H1 (cell line): Measurements from ENCODE around the gene PNPLA3. TPM values are rescaled to one million over a fixed set of nuclear protein-coding genes. Genes with fewer than 3 reads are reported as not detected.

ENCODE experiments used
- CTCF ChIA-PET: fragments of 300-600 bp; sonication (Branson Sonifier 250); formaldehyde crosslinking; loops from one replicate; lab custom pipeline; 2021; ENCODE audit not compliant: partially characterized antibody; lab: Charles Lee
- POLR2A ChIA-PET: fragments of 300-600 bp; sonication (Branson Sonifier 250); formaldehyde crosslinking; loops from one replicate; lab custom pipeline; 2021; ENCODE audit warnings: inconsistent platforms; ENCODE audit not compliant: partially characterized antibody; lab: Charles Lee
- DNase-seq, 2 experiments: peaks; one replicate each; pipeline versions ENCODE4 v3.0.0 to v3.0.0-alpha.2; 2010 to 2022; ENCODE audit warnings: low spot score in 2 of 2, low read depth in 1 of 2, mixed read lengths in 1 of 2
- FAIRE-seq: peaks from 2 replicates; lab custom pipeline; 2011; peaks lifted over from hg19 to GRCh38; lab: Jason Lieb, UNC
- H2AFZ ChIP-seq: 2 replicates; pipeline ENCODE4 v1.8.1; 2012; ENCODE audit warnings: low read length, inconsistent platforms
- H2AK5ac ChIP-seq: 2 replicates; pipeline ENCODE4 v1.6.1; 2013; ENCODE audit warnings: low read depth, low read length
- H2BK120ac ChIP-seq: replicated peaks from 2 replicates; pipeline ENCODE3; 2013; ENCODE audit warnings: low read depth, low read length, inconsistent platforms
- H2BK12ac ChIP-seq: 2 replicates; pipeline ENCODE4 v1.6.1; 2013; ENCODE audit warnings: low read depth, low read length
- H2BK15ac ChIP-seq: 2 replicates; pipeline ENCODE4 v1.6.1; 2013; ENCODE audit warnings: low read length
- H2BK20ac ChIP-seq: 2 replicates; pipeline ENCODE4 v1.6.1; 2013; ENCODE audit warnings: low read length
- H2BK5ac ChIP-seq: 2 replicates; pipeline ENCODE4 v1.6.1; 2013; ENCODE audit warnings: low read depth, low read length
- H3K14ac ChIP-seq: 2 replicates; pipeline ENCODE4 v1.6.1; 2013; ENCODE audit warnings: inconsistent platforms; ENCODE audit not compliant: insufficient read length
- H3K18ac ChIP-seq: 2 replicates; pipeline ENCODE4 v1.6.1; 2013; ENCODE audit warnings: low read length; ENCODE audit errors: extremely low read depth
- H3K23ac ChIP-seq: 2 replicates; pipeline ENCODE4 v1.6.1; 2013; ENCODE audit warnings: inconsistent platforms; ENCODE audit not compliant: insufficient read length
- H3K23me2 ChIP-seq: 2 replicates; pipeline ENCODE4 v1.6.1; 2013; ENCODE audit warnings: low read depth, low read length
- H3K27ac ChIP-seq: 2 replicates; pipeline ENCODE4 v1.6.1; 2011; ENCODE audit warnings: low read depth, low read length, inconsistent platforms
- H3K27me3 ChIP-seq, 4 experiments: replicated peaks in 1 of 4; 1 replicate in 1 of 4; 2 replicates in 3 of 4; pipeline versions ENCODE4 v1.6.1 to v1.8.1; 2011 to 2013; ENCODE audit warnings: low read length in 3 of 4, mild to moderate bottlenecking in 3 of 4, inconsistent platforms in 2 of 4, mixed read lengths in 2 of 4, moderate library complexity in 1 of 4; ENCODE audit not compliant: control insufficient read depth in 3 of 4, insufficient read depth in 3 of 4; ENCODE audit errors: extremely low read depth in 1 of 4
- H3K36me3 ChIP-seq, 4 experiments: 2 replicates each; pipeline versions ENCODE4 v1.6.1 to v1.8.1; 2011 to 2013; ENCODE audit warnings: mild to moderate bottlenecking in 4 of 4, low read length in 3 of 4, moderate library complexity in 2 of 4, control low read depth in 1 of 4, inconsistent platforms in 1 of 4; ENCODE audit not compliant: insufficient read depth in 4 of 4, control insufficient read depth in 2 of 4
- H3K4ac ChIP-seq: replicated peaks from 2 replicates; pipeline ENCODE3; 2013; ENCODE audit warnings: low read length, low read depth, mixed read lengths, inconsistent platforms; ENCODE audit not compliant: insufficient read length
- H3K4me1 ChIP-seq, 4 experiments: replicated peaks in 1 of 4; 1 replicate in 1 of 4; 2 replicates in 3 of 4; pipeline versions ENCODE4 v1.6.1 to v1.8.1; 2011 to 2013; ENCODE audit warnings: low read length in 3 of 4, inconsistent platforms in 2 of 4, mixed read lengths in 1 of 4; ENCODE audit not compliant: insufficient read depth in 4 of 4, control insufficient read depth in 3 of 4
- H3K4me2 ChIP-seq, 2 experiments: 2 replicates each; pipeline versions ENCODE4 v1.6.1 to v1.8.1; 2011 to 2013; ENCODE audit warnings: low read depth in 2 of 2, low read length in 2 of 2, control low read depth in 1 of 2, inconsistent platforms in 1 of 2, mild to moderate bottlenecking in 1 of 2; ENCODE audit not compliant: insufficient read depth in 1 of 2
- H3K4me3 ChIP-seq, 4 experiments: fragments of 200-600, 300-600 bp in 1 of 4; sonication (generic), shearing (Covaris generic), sonication (Bioruptor Twin) in 1 of 4; 2 replicates each; pipeline versions ENCODE4 v1.5.1 to v1.8.1; 2011 to 2016; ENCODE audit warnings: low read length in 4 of 4, low read depth in 3 of 4, control low read depth in 2 of 4, inconsistent platforms in 2 of 4, mild to moderate bottlenecking in 2 of 4, mixed read lengths in 1 of 4, moderate library complexity in 1 of 4; ENCODE audit not compliant: insufficient read depth in 2 of 4; ENCODE audit errors: extremely low read depth in 1 of 4
- H3K56ac ChIP-seq: replicated peaks from 2 replicates; pipeline ENCODE3; 2013; ENCODE audit warnings: low read depth, mild to moderate bottlenecking, mixed read lengths, low read length, inconsistent platforms; ENCODE audit not compliant: insufficient read length
- H3K79me1 ChIP-seq: 2 replicates; pipeline ENCODE4 v1.6.1; 2013; ENCODE audit warnings: low read depth, low read length, control low read depth
- H3K79me2 ChIP-seq, 2 experiments: 2 replicates each; pipeline versions ENCODE4 v1.6.1 to v1.8.1; 2012 to 2013; ENCODE audit warnings: low read length in 2 of 2, mild to moderate bottlenecking in 2 of 2, inconsistent platforms in 1 of 2; ENCODE audit not compliant: insufficient read depth in 2 of 2, control insufficient read depth in 1 of 2
- H3K9ac ChIP-seq, 4 experiments: replicated peaks in 1 of 4; 1 replicate in 1 of 4; 2 replicates in 3 of 4; pipeline versions ENCODE4 v1.6.1 to v1.8.1; 2011 to 2013; ENCODE audit warnings: low read depth in 3 of 4, low read length in 3 of 4, control low read depth in 2 of 4, mild to moderate bottlenecking in 2 of 4, moderate library complexity in 2 of 4, inconsistent platforms in 1 of 4; ENCODE audit errors: extremely low read depth in 1 of 4
- H3K9me3 ChIP-seq, 2 experiments: 2 replicates each; pipeline versions ENCODE4 v1.6.1 to v1.8.1; 2012 to 2013; ENCODE audit warnings: mild to moderate bottlenecking in 2 of 2, moderate library complexity in 2 of 2, control low read depth in 1 of 2, inconsistent platforms in 1 of 2, low read depth in 1 of 2, low read length in 1 of 2, mixed read lengths in 1 of 2; ENCODE audit not compliant: insufficient read depth in 2 of 2
- H4K20me1 ChIP-seq, 2 experiments: replicated peaks in 1 of 2; 2 replicates each; pipeline versions ENCODE3 to v1.8.1; 2011 to 2013; ENCODE audit warnings: inconsistent platforms in 2 of 2, low read length in 2 of 2, mild to moderate bottlenecking in 1 of 2; ENCODE audit not compliant: insufficient read depth in 2 of 2, control insufficient read depth in 1 of 2
- H4K5ac ChIP-seq: 2 replicates; pipeline ENCODE4 v1.6.1; 2013; ENCODE audit warnings: low read length, low read depth, mixed read lengths, inconsistent platforms; ENCODE audit not compliant: insufficient read length
- H4K8ac ChIP-seq: 2 replicates; pipeline ENCODE4 v1.8.0; 2013; ENCODE audit warnings: mild to moderate bottlenecking, moderate library complexity, low read length, inconsistent platforms; ENCODE audit not compliant: insufficient read depth; ENCODE audit errors: extremely low read depth
- H4K91ac ChIP-seq: replicated peaks from 2 replicates; pipeline ENCODE3; 2013; ENCODE audit warnings: low read length, mixed read lengths, inconsistent platforms; ENCODE audit not compliant: insufficient read length
- ATF3 ChIP-seq: IDR thresholded peaks from 2 replicates; pipeline ENCODE4 v1.6.1; 2011; ENCODE audit warnings: low read depth, mild to moderate bottlenecking, low read length; ENCODE audit not compliant: insufficient read depth
- CEBPB ChIP-seq: IDR thresholded peaks from 2 replicates; pipeline ENCODE4 v1.6.1; 2012; ENCODE audit warnings: low read depth, low read length
- CHD2 ChIP-seq: IDR thresholded peaks from 2 replicates; pipeline ENCODE4 v1.6.1; 2012; ENCODE audit warnings: low read length, improper control_type of control experiment
- FOSL1 ChIP-seq: IDR thresholded peaks from 2 replicates; pipeline ENCODE4 v1.6.1; 2011; ENCODE audit warnings: mild to moderate bottlenecking, low read depth, low read length, moderate library complexity; ENCODE audit not compliant: insufficient read depth
- POLR2A ChIP-seq, 2 experiments: IDR thresholded peaks; 1 replicate in 1 of 2; 2 replicates in 1 of 2; pipeline ENCODE4 v1.6.1; 2011; ENCODE audit warnings: low read depth in 2 of 2, low read length in 2 of 2, mild to moderate bottlenecking in 2 of 2; ENCODE audit errors: control extremely low read depth in 1 of 2
- SP1 ChIP-seq: IDR thresholded peaks from 2 replicates; pipeline ENCODE4 v1.6.1; 2011; ENCODE audit warnings: low read depth, low read length
- WGBS, 2 experiments: shearing (Covaris generic) in 1 of 2; methylation state at CpG; one replicate each; pipeline versions ENCODE4 v1.1.6 to v1.1.7; 2013 to 2015; ENCODE audit warnings: low lambda C conversion rate in 2 of 2, mixed read lengths in 2 of 2, inconsistent platforms in 1 of 2, low coverage in 1 of 2, missing lambda C conversion rate in 1 of 2; ENCODE audit not compliant: insufficient replicate concordance in 2 of 2, insufficient coverage in 1 of 2, insufficient read length in 1 of 2; ENCODE audit errors: extremely low coverage in 1 of 2, missing lambda C conversion rate in 1 of 2; 5-methylcytosine and 5-hydroxymethylcytosine counted together
- polyA plus RNA-seq, 7 experiments: library from polyadenylated mRNA; depleted of rRNA in 3 of 7; stranded (reverse) in 5 of 7; unstranded in 2 of 7; fragments of >200 nt in 5 of 7; fragments of 200-250 nt in 2 of 7; gene quantifications; 1 replicate in 5 of 7; 2 replicates in 1 of 7; 4 replicates in 1 of 7; pipeline versions ENCODE4 v1.2.1 to v1.2.3, GENCODE V29; 2011 to 2013; ENCODE audit warnings: missing spikeins in 2 of 7, mixed read lengths in 2 of 7
- total RNA-seq: library from RNA; stranded (reverse); fragmentation: NEBNext Ultra II Directional; extraction: Animal tissue kit (Norgen Biotek cat#: 25700); gene quantifications from 2 replicates; pipeline ENCODE4 v1.2.1, GENCODE V29; 2021

Gene PNPLA3
- total and polyA plus RNA-seq, 2 of the 8 experiments (the other 6 are each of a cell fraction or from before 2014, with no cell fraction given) = 17.5 to 23.4 TPM

- H4K8ac ChIP-seq = no peak overlapping the region; the same call in 1 of the 2 replicates
- peaks cover 8 to 24% (median 18%) of the 10 kb centered on the region in 4 experiments for H3K4me1 ChIP-seq
- peak overlapping the region; percentile 61 for H3K4ac ChIP-seq
- 42% methylated on average over 5 of the region's 6 CpGs; no CpG with 5 or more reads in 1 of the 2 experiments for WGBS, 2 experiments
- peaks cover 14 to 41% (median 23%) of the 10 kb centered on the region in 4 experiments for H3K36me3 ChIP-seq
- H4K20me1 ChIP-seq = peaks cover 3 to 25% of the 10 kb centered on the region in 2 experiments
- H3K56ac ChIP-seq = peak overlapping the region; percentile 47
- peak overlapping the region; percentile 98 for H2BK15ac ChIP-seq
- no peaks in the 10 kb centered on the region; a peak in 1 of 7 replicates for H3K27me3 ChIP-seq
- peaks cover 15% of the 10 kb centered on the region; the same call in 1 of the 2 replicates for H3K23me2 ChIP-seq
- H3K79me2 ChIP-seq = peaks cover 0 to 17% of the 10 kb centered on the region in 2 experiments; a peak in 1 of 4 replicates
- H3K14ac ChIP-seq = no peak overlapping the region
- DNase-seq (peak in 1 of 2 experiments; percentile 60), FAIRE-seq (no peak)
- H2BK5ac ChIP-seq = peak overlapping the region; percentile 75; the same call in 1 of the 2 replicates
- no peak overlapping the region for H2BK20ac ChIP-seq
- H4K5ac ChIP-seq = peak overlapping the region; percentile 60
- peak overlapping the region; percentile 78 for H3K18ac ChIP-seq
- peak overlapping the region; percentile 54 to 99 (median 86); a peak in 7 of 8 replicates for H3K4me3 ChIP-seq
- H3K9me3 ChIP-seq = no peaks in the 10 kb centered on the region
- H3K9ac ChIP-seq = peak overlapping the region in 1 of 4 experiments; percentile 20; a peak in 2 of 7 replicates
- peak overlapping the region; percentile 78 for H4K91ac ChIP-seq
- ChIA-PET POLR2A (no interaction called here), CTCF (interaction anchor here (1.6 kb wide), 1 partner anchor 20 kb away, joined by 6 read pairs; no protein-coding TSS in a partner anchor)
- H2BK12ac ChIP-seq = no peak overlapping the region
- no peak for TF ChIP-seq FOSL1
- TF ChIP-seq CEBPB = no peak
- TF ChIP-seq CHD2 = no peak
- no peak for TF ChIP-seq ATF3
- TF ChIP-seq SP1 = peak; percentile 41
- TF ChIP-seq POLR2A (IDR thresholded peaks at IDR 0.05; ENCODE audit: control extremely low read depth in 1 of 2, low read depth in 2 of 2, low read length in 2 of 2) = peak in 1 of 2 experiments; percentile 13; a peak in 1 of 3 replicates
- H3K79me1 ChIP-seq = peaks cover 12% of the 10 kb centered on the region
- H2BK120ac ChIP-seq = no peak overlapping the region
- H2AFZ ChIP-seq = no peak overlapping the region
- H3K23ac ChIP-seq = no peak overlapping the region
- H2AK5ac ChIP-seq = no peak overlapping the region; the same call in 1 of the 2 replicates
- H3K27ac ChIP-seq = peak overlapping the region; percentile 71; the same call in 1 of the 2 replicates
- H3K4me2 ChIP-seq = peak overlapping the region; percentile 72 to 79
Observed at GRCh38 chr22:43925433-43926348, 2.1 kb downstream of the PNPLA3 start.
